Panc1 (cell line): ENCODE results near the gene CORO2B. TPM values are rescaled to one million over a fixed set of nuclear protein-coding genes. Genes with fewer than 3 reads are reported as not detected.

ENCODE experiments used
- ATAC-seq: fragments of 200-7000 bp; cut with Tn5 transposase; 2 replicates; pipeline ENCODE4 v1.9.1; 2020; ENCODE audit warnings: mild to moderate bottlenecking, moderate library complexity
- BruUV-seq: library from RNA; stranded (reverse); fragments of 400-500 nt; replicated peaks from 2 replicates; lab custom pipeline; 2021; lab: Mats Ljungman, UMichigan
- CTCF ChIA-PET: fragments of 300-600 bp; sonication (Branson Sonifier 250); formaldehyde crosslinking; loops from one replicate; lab custom pipeline; 2022; ENCODE audit warnings: antibody characterized with exemption; lab: Charles Lee
- POLR2A ChIA-PET: fragments of 300-600 bp; sonication (Branson Sonifier 250); formaldehyde crosslinking; loops from one replicate; lab custom pipeline; 2022; ENCODE audit warnings: antibody characterized with exemption; lab: Charles Lee
- DNase-seq: peaks from one replicate; pipeline ENCODE4 v3.0.0-alpha.2; 2010; ENCODE audit warnings: low read depth, low spot score
- H3K27ac ChIP-seq: 2 replicates; pipeline ENCODE4 v1.5.1; 2011; ENCODE audit warnings: mild to moderate bottlenecking, low read length, inconsistent platforms
- H3K27me3 ChIP-seq: fragments of 200-500 bp; sonication (Bioruptor generic); 2 replicates; pipeline ENCODE4 v1.6.0; 2014; ENCODE audit warnings: low read length, inconsistent platforms; ENCODE audit not compliant: control insufficient read depth, insufficient read depth
- H3K36me3 ChIP-seq: fragments of 200-500 bp; sonication (Bioruptor generic); 2 replicates; pipeline ENCODE4 v1.5.1; 2014; ENCODE audit warnings: inconsistent platforms, mild to moderate bottlenecking, low read length, moderate library complexity; ENCODE audit not compliant: control insufficient read depth, insufficient read depth
- H3K4me1 ChIP-seq: 2 replicates; pipeline ENCODE4 v1.5.1; 2011; ENCODE audit warnings: inconsistent platforms, mild to moderate bottlenecking, low read length, moderate library complexity; ENCODE audit not compliant: control insufficient read depth, insufficient read depth
- H3K4me3 ChIP-seq, 2 experiments: 2 replicates each; pipeline ENCODE4 v1.5.1; 2011 to 2012; ENCODE audit warnings: low read depth in 2 of 2, low read length in 2 of 2, mild to moderate bottlenecking in 2 of 2, inconsistent platforms in 1 of 2, moderate library complexity in 1 of 2
- H3K9me3 ChIP-seq: fragments of 200-500 bp; sonication (Bioruptor generic); 2 replicates; pipeline ENCODE4 v1.5.1; 2014; ENCODE audit warnings: low read depth, mild to moderate bottlenecking, inconsistent platforms, low read length, moderate library complexity; ENCODE audit not compliant: control insufficient read depth, insufficient read depth
- POLR2AphosphoS5 ChIP-seq: IDR thresholded peaks from 2 replicates; pipeline ENCODE4 v1.6.1; 2012; ENCODE audit warnings: mild to moderate bottlenecking, low read depth, low read length, moderate library complexity
- SIN3A ChIP-seq: IDR thresholded peaks from 2 replicates; pipeline ENCODE4 v1.6.1; 2012; ENCODE audit warnings: low read depth, mild to moderate bottlenecking, low read length, moderate library complexity, borderline replicate concordance; ENCODE audit not compliant: insufficient read depth
- TCF7L2 ChIP-seq: IDR thresholded peaks from 2 replicates; pipeline ENCODE4 v1.6.1; 2011; ENCODE audit warnings: mild to moderate bottlenecking, low read depth, low read length, inconsistent platforms
- in situ Hi-C: cut with HindIII; loops from 2 replicates; pipeline ENCODE4 v1.10.0; 2016; ENCODE audit warnings: low sequenced_read_pairs, low pct_unique_long_range_greater_than_20kb
- intact Hi-C: fragments of 100-400 bp; cut with micrococcal nuclease; formaldehyde crosslinking; loops from one replicate; pipeline ENCODE4 v1.10.0; 2022; ENCODE audit not compliant: unreplicated experiment
- total RNA-seq: library from RNA; stranded (reverse); gene quantifications from one replicate; pipeline ENCODE4 v1.2.1, GENCODE V29; 2021; ENCODE audit not compliant: unreplicated experiment
- TF ChIP-seq, protein P1 (sequence below), 2 experiments: IDR thresholded peaks; 2 replicates each; pipeline ENCODE4 v1.6.1; 2011 to 2012; ENCODE audit warnings: low read depth in 2 of 2, control low read depth in 1 of 2, low read length in 1 of 2, mild to moderate bottlenecking in 1 of 2, moderate library complexity in 1 of 2; ENCODE audit not compliant: insufficient read depth in 1 of 2
- TF ChIP-seq, protein P2 (sequence below): fragments of 450-650 bp; IDR thresholded peaks from 2 replicates; pipeline ENCODE4 v1.5.1; 2017; ENCODE audit warnings: mild to moderate bottlenecking

CORO2B gene
- total RNA-seq, 1 experiment from 2014 or later: 0.36 TPM

- Histone ChIP-seq H3K36me3 (no peaks in the 10 kb centered on the region), H3K4me1 (no peaks in the 10 kb centered on the region), H3K27me3 (no peaks in the 10 kb centered on the region; the same call in 1 of the 2 replicates), H3K27ac (no peak overlapping the region), H3K4me3 (no peak overlapping the region), H3K9me3 (no peaks in the 10 kb centered on the region)
- TF ChIP-seq TCF7L2: no peak
- TF ChIP-seq, protein P1, sequence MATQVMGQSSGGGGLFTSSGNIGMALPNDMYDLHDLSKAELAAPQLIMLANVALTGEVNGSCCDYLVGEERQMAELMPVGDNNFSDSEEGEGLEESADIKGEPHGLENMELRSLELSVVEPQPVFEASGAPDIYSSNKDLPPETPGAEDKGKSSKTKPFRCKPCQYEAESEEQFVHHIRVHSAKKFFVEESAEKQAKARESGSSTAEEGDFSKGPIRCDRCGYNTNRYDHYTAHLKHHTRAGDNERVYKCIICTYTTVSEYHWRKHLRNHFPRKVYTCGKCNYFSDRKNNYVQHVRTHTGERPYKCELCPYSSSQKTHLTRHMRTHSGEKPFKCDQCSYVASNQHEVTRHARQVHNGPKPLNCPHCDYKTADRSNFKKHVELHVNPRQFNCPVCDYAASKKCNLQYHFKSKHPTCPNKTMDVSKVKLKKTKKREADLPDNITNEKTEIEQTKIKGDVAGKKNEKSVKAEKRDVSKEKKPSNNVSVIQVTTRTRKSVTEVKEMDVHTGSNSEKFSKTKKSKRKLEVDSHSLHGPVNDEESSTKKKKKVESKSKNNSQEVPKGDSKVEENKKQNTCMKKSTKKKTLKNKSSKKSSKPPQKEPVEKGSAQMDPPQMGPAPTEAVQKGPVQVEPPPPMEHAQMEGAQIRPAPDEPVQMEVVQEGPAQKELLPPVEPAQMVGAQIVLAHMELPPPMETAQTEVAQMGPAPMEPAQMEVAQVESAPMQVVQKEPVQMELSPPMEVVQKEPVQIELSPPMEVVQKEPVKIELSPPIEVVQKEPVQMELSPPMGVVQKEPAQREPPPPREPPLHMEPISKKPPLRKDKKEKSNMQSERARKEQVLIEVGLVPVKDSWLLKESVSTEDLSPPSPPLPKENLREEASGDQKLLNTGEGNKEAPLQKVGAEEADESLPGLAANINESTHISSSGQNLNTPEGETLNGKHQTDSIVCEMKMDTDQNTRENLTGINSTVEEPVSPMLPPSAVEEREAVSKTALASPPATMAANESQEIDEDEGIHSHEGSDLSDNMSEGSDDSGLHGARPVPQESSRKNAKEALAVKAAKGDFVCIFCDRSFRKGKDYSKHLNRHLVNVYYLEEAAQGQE (IDR thresholded peaks at IDR 0.05; ENCODE audit: insufficient read depth in 1 of 2, low read depth in 2 of 2, low read length in 1 of 2): no peak
- TF ChIP-seq SIN3A: no peak
- ChIA-PET CTCF (no interaction called here), POLR2A (no interaction called here)
- no TSS peak for BruUV-seq
- ATAC-seq (no peak), DNase-seq (no peak)
- intact Hi-C loops: no loop called here
- in situ Hi-C loops: no loop called here
Measured at GRCh38 chr15:68725736-68726135, 146.9 kb downstream of the CORO2B start.

- ATAC-seq (no peak), DNase-seq (no peak)
- POLR2A ChIA-PET: no interaction called here
- Histone ChIP-seq H3K4me1 (no peaks in the 10 kb centered on the region), H3K36me3 (no peaks in the 10 kb centered on the region), H3K27ac (no peak overlapping the region), H3K27me3 (no peaks in the 10 kb centered on the region; the same call in 1 of the 2 replicates), H3K9me3 (no peaks in the 10 kb centered on the region), H3K4me3 (no peak overlapping the region)
- no peak for TF ChIP-seq TCF7L2
- TF ChIP-seq SIN3A: no peak
- no peak for TF ChIP-seq POLR2AphosphoS5
- TF ChIP-seq, protein P2, sequence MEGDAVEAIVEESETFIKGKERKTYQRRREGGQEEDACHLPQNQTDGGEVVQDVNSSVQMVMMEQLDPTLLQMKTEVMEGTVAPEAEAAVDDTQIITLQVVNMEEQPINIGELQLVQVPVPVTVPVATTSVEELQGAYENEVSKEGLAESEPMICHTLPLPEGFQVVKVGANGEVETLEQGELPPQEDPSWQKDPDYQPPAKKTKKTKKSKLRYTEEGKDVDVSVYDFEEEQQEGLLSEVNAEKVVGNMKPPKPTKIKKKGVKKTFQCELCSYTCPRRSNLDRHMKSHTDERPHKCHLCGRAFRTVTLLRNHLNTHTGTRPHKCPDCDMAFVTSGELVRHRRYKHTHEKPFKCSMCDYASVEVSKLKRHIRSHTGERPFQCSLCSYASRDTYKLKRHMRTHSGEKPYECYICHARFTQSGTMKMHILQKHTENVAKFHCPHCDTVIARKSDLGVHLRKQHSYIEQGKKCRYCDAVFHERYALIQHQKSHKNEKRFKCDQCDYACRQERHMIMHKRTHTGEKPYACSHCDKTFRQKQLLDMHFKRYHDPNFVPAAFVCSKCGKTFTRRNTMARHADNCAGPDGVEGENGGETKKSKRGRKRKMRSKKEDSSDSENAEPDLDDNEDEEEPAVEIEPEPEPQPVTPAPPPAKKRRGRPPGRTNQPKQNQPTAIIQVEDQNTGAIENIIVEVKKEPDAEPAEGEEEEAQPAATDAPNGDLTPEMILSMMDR: no peak
- TF ChIP-seq, protein P1 (IDR thresholded peaks at IDR 0.05; ENCODE audit: insufficient read depth in 1 of 2, low read depth in 2 of 2, low read length in 1 of 2): no peak
- intact Hi-C loops (no loop called here), in situ Hi-C loops (no loop called here)
- CTCF ChIA-PET: no interaction called here
- BruUV-seq: no TSS peak
Measured at GRCh38 chr15:68726246-68726645, 147.5 kb downstream of the CORO2B start.
